GM19438 (cell line): ENCODE measurements around the gene TNFAIP1.
A peak's percentile ranks its signal among the peaks of the same experiment; 100 is the strongest.

ENCODE experiments used
- ATAC-seq: cut with Tn5 transposase; IDR thresholded peaks from one replicate; pipeline ENCODE4 v1.9.1; 2021; ENCODE audit warnings: low read depth; ENCODE audit not compliant: unreplicated experiment

TNFAIP1 gene

DNA sequence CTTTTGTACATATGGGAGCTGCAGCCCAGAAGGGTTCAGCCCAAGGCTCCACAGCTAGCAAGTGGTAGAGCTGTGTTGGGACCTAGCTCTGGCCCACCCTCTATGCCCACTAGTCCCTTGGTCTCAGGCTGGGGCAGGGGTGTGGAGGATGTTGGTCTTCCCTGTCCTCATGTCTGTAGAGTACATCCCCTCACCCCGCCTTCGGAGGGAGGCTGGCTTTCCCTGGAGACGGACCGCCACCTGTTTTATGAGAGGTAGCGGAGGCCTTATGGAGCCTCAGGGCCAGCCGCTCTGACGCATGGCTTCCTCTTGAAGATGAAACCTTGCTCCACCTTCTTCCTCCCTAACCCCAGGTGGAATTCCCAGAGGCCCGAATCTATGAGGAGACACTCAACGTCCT, 8.4 kb downstream of the TNFAIP1 start:
- ATAC-seq = no peak

DNA sequence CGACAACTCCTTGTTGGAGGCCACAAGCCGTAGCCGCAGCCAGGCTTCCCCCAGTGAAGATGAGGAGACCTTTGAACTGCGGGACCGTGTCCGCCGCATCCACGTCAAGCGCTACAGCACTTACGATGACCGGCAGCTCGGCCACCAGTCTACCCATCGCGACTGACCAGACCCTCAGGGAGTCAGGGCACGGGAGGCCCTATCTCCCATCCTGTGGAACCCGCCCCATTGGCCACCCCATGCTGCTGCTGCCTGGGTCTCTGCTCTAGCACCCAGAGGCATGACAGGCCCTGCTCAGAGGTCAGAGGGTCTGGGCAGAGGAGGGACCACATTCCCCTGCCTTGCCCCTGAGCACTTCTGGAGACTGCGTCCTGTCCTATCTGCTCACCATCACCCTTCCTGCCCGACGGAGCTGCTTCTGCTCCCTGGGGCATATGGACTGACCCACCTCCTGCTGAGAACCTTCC, 8.9 kb downstream of the TNFAIP1 start:
- no peak for ATAC-seq

DNA sequence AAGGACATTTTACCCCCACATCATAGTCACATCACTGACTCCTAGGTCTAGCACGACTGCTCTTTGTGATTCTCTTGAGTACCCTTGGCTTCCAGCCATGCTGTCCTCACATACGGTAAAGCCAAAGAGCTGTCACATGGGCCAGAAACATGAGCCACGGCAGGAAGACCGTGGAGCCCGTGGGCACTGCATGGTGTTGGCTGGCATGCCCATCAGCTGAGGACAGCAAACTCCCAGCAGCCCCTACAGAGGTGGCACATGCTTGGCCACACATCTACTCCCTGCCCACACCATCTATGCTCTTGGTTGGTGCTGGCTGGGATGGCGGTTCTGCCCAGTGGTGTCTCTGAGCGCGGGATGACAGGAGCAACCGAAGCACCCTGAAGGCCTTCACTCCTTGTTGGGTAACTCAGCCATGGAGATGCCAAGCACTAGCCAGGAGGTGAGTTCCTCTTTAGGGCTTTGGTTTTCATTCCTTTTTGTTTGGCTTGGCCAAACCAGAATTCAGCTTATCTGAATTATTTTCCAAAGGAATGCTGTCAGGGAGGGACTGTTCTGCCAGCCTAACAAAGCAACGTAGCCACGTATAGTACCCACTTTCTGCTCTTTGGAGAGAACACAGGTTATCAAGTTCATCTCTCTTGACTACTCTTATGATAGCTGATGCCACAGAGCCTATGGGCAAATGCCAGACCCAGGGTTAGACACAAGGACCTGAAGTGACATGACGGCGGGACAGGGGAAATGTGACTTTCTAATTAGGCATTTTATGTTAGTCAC, 10.0 kb downstream of the TNFAIP1 start:
- no peak for ATAC-seq

DNA sequence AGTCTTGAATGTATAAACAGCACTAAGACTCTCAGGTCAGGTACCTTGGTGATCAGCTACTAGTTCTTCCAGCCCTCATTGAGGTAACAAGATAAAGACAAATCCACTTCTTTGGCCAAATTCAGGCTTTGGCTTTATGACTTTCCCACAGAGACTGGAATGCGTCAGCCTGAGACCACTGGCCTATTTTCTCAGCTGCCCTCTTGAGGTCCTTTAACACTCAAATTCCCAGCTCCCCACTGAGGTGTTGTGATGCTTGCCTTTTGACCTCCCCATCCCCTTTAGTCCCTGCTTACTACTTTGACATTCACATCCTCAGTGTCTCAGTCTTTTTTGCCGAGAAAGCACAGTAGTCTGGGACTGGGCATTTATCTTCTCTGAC, 10.6 kb downstream of the TNFAIP1 start:
- no peak for ATAC-seq

DNA sequence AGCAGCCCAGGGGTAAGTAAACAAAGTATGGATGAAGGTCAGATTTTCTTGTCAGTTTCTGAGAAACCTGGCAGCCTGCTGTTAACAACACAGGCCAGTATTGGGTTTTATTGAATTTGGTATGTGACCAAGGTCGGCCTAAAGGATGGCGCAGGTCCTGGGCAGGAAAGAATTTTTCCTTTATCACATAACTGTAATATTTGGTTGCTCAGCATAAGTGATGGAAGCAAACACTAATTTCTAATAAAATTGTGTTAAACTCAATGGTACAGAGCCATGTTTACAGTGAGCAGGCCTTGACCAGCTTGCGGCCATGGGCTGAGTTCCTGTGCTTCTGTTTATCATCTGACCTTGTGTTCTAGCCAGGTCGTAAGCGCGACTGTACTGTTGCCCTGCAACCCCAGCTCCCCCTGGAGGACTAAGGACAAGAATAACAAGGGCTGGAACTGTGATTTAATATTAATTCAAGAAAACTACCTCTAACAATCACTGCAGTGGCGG, 11.2 kb downstream of the TNFAIP1 start:
- ATAC-seq = no peak

DNA sequence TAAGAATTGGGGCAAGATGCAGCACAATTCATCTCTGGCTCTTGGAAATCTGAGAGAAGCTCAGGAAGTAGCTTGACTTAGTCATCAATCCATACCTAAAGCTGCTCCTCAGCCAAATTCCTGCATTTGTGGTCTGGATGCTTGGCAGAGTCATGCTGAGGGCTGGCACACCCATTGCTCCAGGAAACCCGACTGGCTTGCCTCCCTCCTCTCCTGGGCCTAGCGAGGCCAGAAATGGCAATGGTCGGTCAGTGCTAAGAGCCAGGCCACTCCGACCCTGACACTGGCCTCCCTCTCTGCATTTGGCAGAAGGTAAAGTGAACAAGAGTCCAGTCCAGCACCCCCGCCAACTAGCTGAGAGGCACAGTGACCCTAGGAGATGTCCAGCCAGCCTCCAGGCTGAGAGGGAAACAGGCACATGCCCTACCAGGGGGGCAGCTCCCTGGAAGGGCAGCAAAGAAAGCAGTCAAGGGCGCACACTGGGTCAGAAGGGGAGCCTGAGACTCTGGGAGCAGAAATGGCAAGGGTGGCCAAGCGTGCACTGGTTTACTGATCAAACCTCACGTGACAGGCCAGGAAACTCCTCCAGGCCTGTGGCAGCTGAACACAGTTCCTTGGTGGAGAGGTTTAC, 11.8 kb downstream of the TNFAIP1 start:
- no peak for ATAC-seq

GRCh38 chr17:28348979-28349378, 13.4 kb downstream of the TNFAIP1 start:
- ATAC-seq = no peak

DNA sequence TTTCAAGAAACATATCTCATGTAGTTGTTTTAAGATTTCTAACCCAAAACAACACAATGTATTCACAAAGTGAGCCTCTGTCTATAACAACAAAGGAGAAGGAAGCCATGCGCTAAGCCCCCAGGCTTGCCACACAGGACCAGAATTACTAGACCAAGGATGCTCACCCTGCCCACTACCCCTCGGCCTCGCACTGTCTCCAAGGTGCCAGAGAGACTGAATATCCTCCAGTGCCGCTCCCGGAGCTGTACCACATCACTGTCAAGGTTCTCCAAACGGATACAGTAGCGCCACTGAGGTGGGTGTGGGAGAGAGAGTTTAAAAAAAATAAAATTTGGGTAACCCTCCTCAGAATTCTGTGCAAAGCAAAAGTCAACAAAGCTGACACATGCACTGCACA, 14.7 kb downstream of the TNFAIP1 start:
- no peak for ATAC-seq

DNA sequence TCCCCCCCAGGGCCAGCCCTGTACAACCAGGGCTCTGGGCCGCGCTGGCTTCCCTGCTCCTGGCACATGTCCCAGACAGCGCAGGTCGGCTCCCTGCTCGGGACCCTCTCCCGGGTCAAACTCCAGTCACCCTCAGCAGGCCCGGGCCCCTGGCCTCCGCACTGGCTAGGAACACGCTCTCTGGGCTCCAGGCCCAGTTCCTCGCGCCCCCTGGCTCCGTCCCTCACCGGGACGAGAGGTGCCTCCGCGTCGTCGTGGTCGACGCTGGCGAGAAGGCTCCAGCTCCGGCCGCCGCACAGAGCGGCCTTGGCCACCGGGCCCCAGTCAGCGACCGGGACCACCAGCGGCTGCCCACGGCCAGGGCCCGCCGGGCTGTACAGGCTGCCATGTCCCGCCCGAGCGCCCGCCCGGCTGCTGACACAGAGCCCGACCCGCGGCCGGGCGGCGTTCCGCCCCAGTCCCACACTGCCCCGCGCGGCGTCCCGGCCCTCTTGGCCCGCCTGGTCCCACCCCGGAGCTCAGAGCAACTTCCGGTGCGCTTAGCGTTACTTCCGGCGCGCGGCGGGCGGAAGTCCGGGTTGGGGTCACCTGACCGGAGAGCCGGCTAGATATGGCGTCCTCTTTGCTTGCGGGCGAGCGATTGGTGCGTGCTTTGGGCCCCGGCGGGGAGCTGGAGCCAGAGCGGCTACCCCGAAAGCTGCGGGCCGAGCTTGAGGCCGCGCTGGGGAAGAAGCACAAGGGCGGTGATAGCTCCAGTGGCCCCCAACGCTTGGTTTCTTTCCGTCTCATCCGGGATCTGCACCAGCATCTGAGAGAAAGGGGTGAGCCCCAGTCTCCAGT, 21.7 kb downstream of the TNFAIP1 start, which contains the start of gene POLDIP2:
POLDIP2 (minus strand) TSS at position 467 of the 840 bp plus-strand sequence; CDS start at position 388, 79 bp downstream.
- peak; percentile 98 for ATAC-seq

DNA sequence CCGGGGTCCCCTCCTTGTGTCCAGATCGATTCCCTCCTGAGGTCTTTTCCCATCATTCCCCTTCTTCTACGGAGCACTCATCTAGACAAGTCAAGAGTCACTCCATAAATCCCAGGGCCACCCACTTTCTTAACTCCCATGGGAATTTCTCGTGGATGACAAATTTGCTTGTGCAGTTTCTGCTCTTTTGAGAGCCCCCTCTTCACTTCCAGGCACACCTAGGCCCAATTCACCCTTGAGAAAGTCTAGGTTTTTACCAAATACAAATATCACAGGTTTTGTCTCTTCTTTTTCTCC, 22.3 kb downstream of the TNFAIP1 start:
- ATAC-seq = no peak

GRCh38 chr17:28363186-28363585, 27.6 kb downstream of the TNFAIP1 start:
- ATAC-seq = no peak

DNA sequence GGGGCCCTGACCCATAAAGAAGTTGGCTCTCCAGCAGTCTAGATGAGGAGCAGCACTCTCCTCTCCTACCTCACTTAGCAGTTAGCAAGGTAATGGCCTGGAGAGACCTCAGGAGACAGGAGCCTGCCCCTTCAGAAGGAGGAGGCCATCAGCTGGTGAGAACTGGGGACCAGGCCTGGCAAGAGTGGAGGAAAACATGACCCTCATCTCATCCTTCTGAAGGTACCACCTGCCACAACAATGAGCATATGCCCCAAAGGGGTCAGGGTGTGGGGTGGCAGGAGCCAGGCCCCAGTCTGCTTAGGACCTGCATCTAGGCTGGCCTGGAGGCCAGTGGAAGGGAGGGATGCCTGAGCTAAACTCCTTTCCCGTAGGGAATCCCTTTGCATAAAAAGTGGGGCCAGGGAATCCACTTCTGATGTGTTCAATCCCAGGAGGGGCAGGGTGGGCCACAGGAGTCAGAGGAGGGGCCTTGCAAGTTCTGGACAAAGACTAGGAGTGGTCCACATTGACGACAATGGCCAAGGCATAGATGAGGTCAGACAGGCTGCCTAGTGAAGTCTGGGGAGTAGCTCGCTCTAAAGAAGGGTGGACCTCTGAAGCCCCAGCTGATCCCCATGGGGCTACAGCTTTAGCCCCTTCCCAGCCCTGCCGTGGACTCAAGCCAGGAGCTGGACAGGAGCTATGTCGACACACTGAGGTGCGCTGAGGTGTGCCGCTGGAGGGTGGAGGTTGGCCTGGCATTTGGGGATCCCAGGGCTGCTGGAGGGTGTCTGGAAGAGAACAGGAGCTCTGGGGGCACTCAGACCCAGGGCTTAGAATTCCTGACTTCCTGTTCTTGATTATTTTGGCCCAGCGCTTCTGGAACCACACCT, 28.5 kb downstream of the TNFAIP1 start:
- no peak for ATAC-seq

GRCh38 chr17:28364665-28365363, 29.3 kb downstream of the TNFAIP1 start, which contains the start of gene SEBOX:
TSS of gene SEBOX (minus strand) at chr17:28365199. CDS start at chr17:28365151, 48 bp downstream.
- no peak for ATAC-seq

GRCh38 chr17:28365487-28365886, 29.9 kb downstream of the TNFAIP1 start:
- ATAC-seq = no peak

DNA sequence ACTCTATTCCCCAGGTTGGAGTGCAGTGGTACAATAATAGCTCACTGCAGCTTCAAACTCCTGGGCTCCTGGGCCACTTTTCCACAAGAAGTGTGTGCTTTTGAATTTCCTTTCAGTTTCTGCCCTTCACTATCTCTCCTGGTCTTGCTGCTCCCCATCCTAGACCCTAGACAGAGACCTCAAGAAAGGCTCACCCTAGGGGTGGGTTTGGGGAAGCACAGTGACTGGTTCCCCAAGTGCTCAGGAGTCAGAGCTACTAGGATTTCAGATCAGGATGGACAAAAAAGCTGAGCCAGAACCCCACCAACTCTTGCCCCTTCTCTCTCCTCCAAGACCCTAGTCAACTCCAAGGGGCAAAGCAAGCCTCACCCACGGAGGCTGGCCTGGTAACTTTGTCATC, 31.0 kb downstream of the TNFAIP1 start:
- ATAC-seq = no peak

DNA sequence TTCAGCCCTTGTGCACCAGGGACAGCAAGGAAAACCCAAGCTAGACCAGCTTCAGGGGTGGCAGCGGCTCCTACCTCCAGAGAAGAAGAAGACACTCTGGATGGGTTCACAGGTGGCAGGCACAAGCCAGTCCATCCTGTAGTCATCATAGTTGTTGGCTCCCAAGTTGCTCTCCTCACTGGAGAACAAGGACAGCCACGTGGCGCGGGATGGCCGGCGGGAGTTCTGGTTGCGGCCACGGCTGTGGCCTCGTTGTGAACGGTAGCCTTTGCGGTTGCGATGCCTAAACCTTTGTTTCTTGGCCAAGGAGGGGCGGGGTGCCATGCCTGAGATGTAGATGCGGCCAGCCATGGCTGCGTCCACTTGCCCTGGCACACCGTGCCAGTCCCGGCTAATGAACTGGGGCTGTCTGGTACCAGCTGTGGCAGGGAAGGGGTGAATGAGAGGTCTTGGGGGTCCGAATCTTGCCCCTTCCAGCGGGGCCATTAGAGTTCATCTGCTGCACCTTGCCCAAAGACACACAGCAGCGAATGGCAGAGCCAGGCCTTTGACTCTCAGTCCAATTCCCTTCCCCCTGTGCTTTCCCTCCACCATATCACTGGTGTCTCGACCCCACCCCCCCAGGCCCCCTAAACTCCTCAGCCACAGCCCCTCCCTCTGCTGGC, 32.2 kb downstream of the TNFAIP1 start:
- no peak for ATAC-seq

DNA sequence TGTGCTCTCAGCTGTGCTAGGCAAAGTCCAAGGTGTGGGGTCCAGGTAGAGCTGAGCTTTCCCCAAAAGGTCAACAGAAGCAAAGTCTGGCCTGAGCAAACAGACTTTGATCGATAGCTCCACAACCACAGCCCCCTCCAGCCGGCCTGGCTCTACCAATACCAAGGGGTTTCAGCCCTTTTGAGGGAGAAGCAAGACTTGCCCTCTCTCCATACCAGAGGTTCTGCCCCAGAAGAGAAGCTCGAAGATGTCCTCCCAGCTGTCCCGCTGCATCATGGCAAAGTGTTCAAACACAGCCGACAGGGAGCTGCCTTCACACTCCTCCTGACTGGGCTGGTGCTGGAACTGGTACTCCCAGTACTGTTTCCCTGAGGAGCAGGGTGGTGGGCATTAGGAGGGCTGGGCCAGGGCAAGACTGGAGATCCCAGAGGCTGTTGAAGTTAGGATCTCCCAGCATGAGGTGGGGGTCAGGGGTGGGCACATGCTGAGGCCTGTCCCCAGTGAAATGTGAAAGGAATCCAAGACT, 32.8 kb downstream of the TNFAIP1 start:
- ATAC-seq = no peak

GRCh38 chr17:28368915-28369683, 33.5 kb downstream of the TNFAIP1 start:
- ATAC-seq = no peak
